ENCODE measurements around the gene TMEM248.

- TF ChIP-seq POLR2A (IDR thresholded peaks at IDR 0.05) = no peak
- TF ChIP-seq CTCF (IDR thresholded peaks at IDR 0.05 in 4 of 5, conservative IDR thresholded peaks at IDR 0.05 in 1 of 5) = no peak
These were observed 432 bp downstream of the TMEM248 start for GRCh38 chr7:66921396-66921917.
